DMS 273 (cell line): ENCODE results near the gene MARCHF10.
"Not testable (repeated sequence)": the region's sequence is repeated elsewhere in the genome, so short reads cannot be mapped to it uniquely, and the experiment has no call there.

Experiments used
- DNase-seq: peaks from one replicate; lab custom pipeline; 2025; ENCODE audit not compliant: unreplicated experiment; lab: John Stamatoyannopoulos, UW

The MARCHF10 gene

GRCh38 chr17:62791235-62791734 is 16.8 kb downstream of the MARCHF10 start:
- DNase-seq = no peak

GRCh38 chr17:62790564-62790986 is 17.5 kb downstream of the MARCHF10 start:
- DNase-seq = no peak

GRCh38 chr17:62787366-62787765 is 20.7 kb downstream of the MARCHF10 start:
- no peak for DNase-seq

- DNase-seq = peak; percentile 43
Observed at GRCh38 chr17:62786646-62787045, 21.5 kb downstream of the MARCHF10 start.

GRCh38 chr17:62785983-62786382 is 22.1 kb downstream of the MARCHF10 start:
- not testable (repeated sequence) for DNase-seq

- DNase-seq = no peak
Observed at GRCh38 chr17:62782730-62783270, 25.3 kb downstream of the MARCHF10 start.

GRCh38 chr17:62781831-62782251 is 26.3 kb downstream of the MARCHF10 start:
- DNase-seq = no peak

GRCh38 chr17:62781356-62781755 is 26.8 kb downstream of the MARCHF10 start:
- DNase-seq = no peak

GRCh38 chr17:62780951-62781350 is 27.2 kb downstream of the MARCHF10 start:
- no peak for DNase-seq

- DNase-seq = peak; percentile 88
Observed at GRCh38 chr17:62780269-62780668, 27.8 kb downstream of the MARCHF10 start.

- DNase-seq = peak; percentile 98
Observed at GRCh38 chr17:62778990-62779681, 29.0 kb downstream of the MARCHF10 start.

GRCh38 chr17:62775876-62776275 is 32.2 kb downstream of the MARCHF10 start:
- DNase-seq = no peak

- no peak for DNase-seq
Observed at GRCh38 chr17:62774338-62774737, 33.8 kb downstream of the MARCHF10 start.

GRCh38 chr17:62767997-62768396 is 40.1 kb downstream of the MARCHF10 start:
- DNase-seq = no peak

- no peak for DNase-seq
Observed at GRCh38 chr17:62765351-62765750, 42.8 kb downstream of the MARCHF10 start.

GRCh38 chr17:62763891-62764600 is 44.1 kb downstream of the MARCHF10 start:
- no peak for DNase-seq

GRCh38 chr17:62761884-62762283 is 46.2 kb downstream of the MARCHF10 start:
- no peak for DNase-seq

GRCh38 chr17:62760945-62761267 is 47.2 kb downstream of the MARCHF10 start:
- no peak for DNase-seq

GRCh38 chr17:62760059-62760944 is 47.8 kb downstream of the MARCHF10 start:
- DNase-seq = no peak

- DNase-seq = no peak
Observed at GRCh38 chr17:62757500-62757951, 50.6 kb downstream of the MARCHF10 start.

- DNase-seq = no peak
Observed at GRCh38 chr17:62756198-62756597, 51.9 kb downstream of the MARCHF10 start.
